Cardiac muscle cell (in vitro differentiated cells and primary cell): ENCODE measurements around the gene GPC4. TPM values are rescaled to one million over a fixed set of nuclear protein-coding genes. Genes with fewer than 3 reads are reported as not detected.

Experiments
- DNase-seq, 2 donors: peaks; one replicate each; pipeline versions ENCODE4 v3.0.0 to v3.0.0-alpha.2; 2010 to 2017; ENCODE audit warnings: low read depth in 1 of 2, low spot score in 1 of 2
- H3K27ac ChIP-seq: fragments of 200-600 bp; sonication (generic); 2 replicates; pipeline ENCODE4 v1.5.1; 2016
- H3K27me3 ChIP-seq: fragments of 200-600 bp; sonication (generic); 2 replicates; pipeline ENCODE4 v1.6.0; 2016; ENCODE audit warnings: control low read depth
- H3K36me3 ChIP-seq: fragments of 200-600 bp; sonication (generic); 2 replicates; pipeline ENCODE4 v1.5.1; 2016; ENCODE audit warnings: control low read depth
- H3K4me1 ChIP-seq: fragments of 200-600 bp; sonication (generic); 2 replicates; pipeline ENCODE4 v1.8.1; 2017; ENCODE audit warnings: low read depth, mild to moderate bottlenecking, mixed run types
- H3K4me3 ChIP-seq: fragments of 200-600 bp; sonication (generic); 2 replicates; pipeline ENCODE4 v1.5.1; 2016; ENCODE audit warnings: mild to moderate bottlenecking
- H3K9me3 ChIP-seq: fragments of 200-600 bp; sonication (generic); 2 replicates; pipeline ENCODE4 v1.5.1; 2017; ENCODE audit warnings: low read depth, mild to moderate bottlenecking, control low read depth
- polyA plus RNA-seq: library from polyadenylated mRNA; unstranded; fragments of >200 nt; fragmentation: Nextera tagmentation; extraction: Ambion mirVana; gene quantifications from 2 replicates; pipeline ENCODE4 v1.2.1, GENCODE V29; 2016
- total RNA-seq: library from RNA; depleted of rRNA; stranded (reverse); fragments of >200 nt; gene quantifications from 2 replicates; pipeline ENCODE4 v1.2.3, GENCODE V29; 2016
- TF ChIP-seq, protein P1 (sequence below): IDR thresholded peaks from 2 replicates; pipeline ENCODE4 v1.5.1; 2012; ENCODE audit warnings: low read depth, mild to moderate bottlenecking, low read length

The GPC4 gene
- total and polyA plus RNA-seq, 2 experiments from 2014 or later: 13.1 to 17.3 TPM

DNA sequence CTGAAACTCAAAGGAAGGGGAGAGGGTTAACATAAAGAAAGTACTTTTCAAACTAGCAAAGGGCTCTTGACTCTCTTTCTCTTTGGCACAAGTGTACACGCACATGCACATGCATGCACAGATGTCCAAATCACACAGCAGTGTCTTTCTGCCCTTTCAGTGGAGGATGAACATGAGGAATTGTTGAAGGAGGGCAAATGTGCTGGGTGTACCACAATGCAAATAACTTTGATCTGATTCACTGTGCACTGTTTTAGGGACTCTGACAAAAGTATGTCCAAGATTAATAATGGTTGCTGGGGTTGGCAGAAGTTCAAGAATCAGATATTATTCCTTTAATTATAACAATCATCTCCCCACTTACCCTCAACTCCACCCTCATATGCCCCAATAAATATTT, 93.8 kb downstream of the GPC4 start:
- DNase-seq: no peak
- H3K4me3 ChIP-seq: no peak overlapping the region
- no peaks in the 10 kb centered on the region for H3K4me1 ChIP-seq
- no peaks in the 10 kb centered on the region for H3K36me3 ChIP-seq
- H3K9me3 ChIP-seq: no peaks in the 10 kb centered on the region
- H3K27ac ChIP-seq: no peak overlapping the region
- H3K27me3 ChIP-seq: no peaks in the 10 kb centered on the region
- TF ChIP-seq, protein P1, sequence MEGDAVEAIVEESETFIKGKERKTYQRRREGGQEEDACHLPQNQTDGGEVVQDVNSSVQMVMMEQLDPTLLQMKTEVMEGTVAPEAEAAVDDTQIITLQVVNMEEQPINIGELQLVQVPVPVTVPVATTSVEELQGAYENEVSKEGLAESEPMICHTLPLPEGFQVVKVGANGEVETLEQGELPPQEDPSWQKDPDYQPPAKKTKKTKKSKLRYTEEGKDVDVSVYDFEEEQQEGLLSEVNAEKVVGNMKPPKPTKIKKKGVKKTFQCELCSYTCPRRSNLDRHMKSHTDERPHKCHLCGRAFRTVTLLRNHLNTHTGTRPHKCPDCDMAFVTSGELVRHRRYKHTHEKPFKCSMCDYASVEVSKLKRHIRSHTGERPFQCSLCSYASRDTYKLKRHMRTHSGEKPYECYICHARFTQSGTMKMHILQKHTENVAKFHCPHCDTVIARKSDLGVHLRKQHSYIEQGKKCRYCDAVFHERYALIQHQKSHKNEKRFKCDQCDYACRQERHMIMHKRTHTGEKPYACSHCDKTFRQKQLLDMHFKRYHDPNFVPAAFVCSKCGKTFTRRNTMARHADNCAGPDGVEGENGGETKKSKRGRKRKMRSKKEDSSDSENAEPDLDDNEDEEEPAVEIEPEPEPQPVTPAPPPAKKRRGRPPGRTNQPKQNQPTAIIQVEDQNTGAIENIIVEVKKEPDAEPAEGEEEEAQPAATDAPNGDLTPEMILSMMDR: no peak

DNA sequence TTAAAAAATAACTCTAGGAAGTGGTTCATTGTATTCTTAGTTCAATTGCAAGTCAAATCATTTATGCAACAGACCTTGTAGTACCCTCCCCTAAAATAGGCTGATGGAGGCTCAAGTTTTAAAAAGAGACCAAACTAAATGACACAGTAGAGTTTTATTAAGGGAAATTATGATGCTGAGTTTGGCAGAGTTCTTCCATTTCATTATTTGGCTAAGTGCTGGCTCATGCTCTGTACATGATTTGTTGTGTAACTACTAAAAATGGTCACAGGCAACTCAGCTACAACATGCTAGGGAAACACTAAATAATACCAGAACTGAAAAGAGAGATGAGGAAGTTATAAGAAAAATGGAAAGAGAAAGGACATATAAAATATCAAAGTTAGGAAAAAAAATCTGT, 101.0 kb downstream of the GPC4 start:
- no peak overlapping the region for H3K4me3 ChIP-seq
- no peaks in the 10 kb centered on the region for H3K9me3 ChIP-seq
- no peak for DNase-seq
- H3K36me3 ChIP-seq: no peaks in the 10 kb centered on the region
- no peak overlapping the region for H3K27ac ChIP-seq
- no peaks in the 10 kb centered on the region for H3K27me3 ChIP-seq
- peaks cover 4% of the 10 kb centered on the region for H3K4me1 ChIP-seq
- TF ChIP-seq, protein P1: no peak

DNA sequence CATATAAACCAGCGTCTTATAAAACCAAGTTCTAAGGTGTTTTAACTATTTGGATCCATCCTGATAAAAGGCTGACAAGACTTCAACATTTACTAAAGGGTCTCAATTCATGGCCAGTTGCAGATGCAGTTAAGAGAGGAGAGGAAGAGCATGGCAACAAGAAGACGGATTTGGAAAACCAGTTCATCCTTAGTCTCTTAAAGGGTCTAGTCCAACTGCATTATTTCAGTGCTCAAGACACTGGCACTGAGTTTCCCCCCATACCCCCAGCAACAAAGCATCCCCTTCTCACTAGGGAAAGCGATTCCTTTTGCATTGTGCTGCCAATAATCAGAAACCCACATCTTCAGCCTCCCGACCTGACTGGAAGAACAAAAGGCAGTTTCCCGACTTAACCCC, 106.8 kb downstream of the GPC4 start:
- TF ChIP-seq, protein P1: no peak

DNA sequence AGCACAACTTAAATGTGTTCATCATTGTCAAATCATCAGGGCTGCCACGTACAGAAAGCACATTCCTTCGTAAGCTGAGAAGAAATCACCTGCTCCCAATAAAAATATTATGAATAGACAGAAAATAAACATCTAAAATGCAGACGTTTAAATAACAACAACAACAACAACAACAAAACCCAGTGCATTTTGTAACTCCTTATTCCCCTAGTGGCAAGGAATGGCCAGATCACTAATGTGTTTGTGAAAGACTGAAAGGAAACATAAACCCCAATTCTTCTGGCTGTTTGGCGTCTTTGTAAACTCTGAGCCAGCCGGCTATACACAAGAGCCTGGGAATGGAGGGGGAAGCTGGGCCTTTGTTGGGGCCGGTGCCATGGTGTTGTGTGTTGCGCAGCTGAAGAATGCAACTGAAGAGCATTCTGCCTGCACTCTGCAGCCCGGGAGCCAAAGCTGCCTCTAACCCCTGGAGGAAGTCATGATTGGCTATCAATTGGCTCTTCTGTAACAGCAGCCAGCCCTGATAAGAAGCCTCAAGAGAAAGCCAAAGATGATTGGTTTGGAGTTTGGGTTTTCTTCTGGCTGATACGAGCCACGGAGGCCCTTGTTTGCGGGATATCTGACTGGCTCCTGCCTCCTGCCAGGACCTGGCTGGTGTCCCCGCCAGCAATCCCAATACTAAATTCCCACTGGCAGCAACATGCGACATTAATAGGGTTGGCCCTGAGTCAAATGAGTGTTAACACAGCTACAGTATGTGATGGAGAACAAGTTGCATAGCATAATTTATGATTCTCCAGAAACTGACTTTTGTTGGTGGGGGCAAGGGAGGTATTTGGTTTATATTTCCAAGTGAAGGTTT, 107.4 kb downstream of the GPC4 start:
- Histone ChIP-seq H3K9me3 (no peaks in the 10 kb centered on the region), H3K27me3 (no peaks in the 10 kb centered on the region), H3K4me3 (no peak overlapping the region), H3K36me3 (peaks cover under 1% of the 10 kb centered on the region), H3K27ac (peak overlapping the region; percentile 56), H3K4me1 (peaks cover 10% of the 10 kb centered on the region)
- TF ChIP-seq, protein P1: no peak
- peak; percentile 3 to 77 for DNase-seq

More for the DNA sequence above, 106.8 kb downstream of the GPC4 start:
- Histone ChIP-seq H3K27me3 (no peaks in the 10 kb centered on the region), H3K9me3 (no peaks in the 10 kb centered on the region), H3K4me1 (peaks cover 11% of the 10 kb centered on the region), H3K36me3 (no peaks in the 10 kb centered on the region), H3K4me3 (no peak overlapping the region), H3K27ac (no peak overlapping the region)
- no peak for DNase-seq

DNA sequence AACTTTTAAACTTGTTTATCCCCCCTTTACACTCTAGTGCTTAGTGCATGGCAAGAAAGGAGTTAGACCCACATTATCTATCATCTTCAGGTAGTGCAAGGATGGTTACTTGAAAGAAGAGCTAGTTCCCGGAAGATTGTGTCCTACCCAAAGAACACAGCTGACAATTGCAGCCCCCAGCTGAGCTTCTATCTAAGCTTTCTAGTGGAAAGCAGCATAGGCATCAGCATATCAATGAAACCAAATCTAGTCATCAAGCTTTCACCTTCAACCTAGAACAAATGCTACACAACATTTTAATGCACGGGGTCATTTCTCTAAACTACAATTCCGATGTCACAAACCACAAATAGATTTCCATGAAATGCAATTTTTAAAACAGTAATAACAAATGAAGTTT, 108.2 kb downstream of the GPC4 start:
- H3K36me3 ChIP-seq: peaks cover 7% of the 10 kb centered on the region
- peaks cover 10% of the 10 kb centered on the region for H3K4me1 ChIP-seq
- DNase-seq: no peak
- H3K27ac ChIP-seq: no peak overlapping the region
- TF ChIP-seq, protein P1: no peak
- H3K9me3 ChIP-seq: no peaks in the 10 kb centered on the region
- H3K27me3 ChIP-seq: no peaks in the 10 kb centered on the region
- no peak overlapping the region for H3K4me3 ChIP-seq
